HG03139 (cell line): ENCODE data around the gene ZNF454.

Experiments
- ATAC-seq: cut with Tn5 transposase; IDR thresholded peaks from one replicate; pipeline ENCODE4 v1.9.1; 2021; ENCODE audit not compliant: unreplicated experiment

The ZNF454 gene

DNA sequence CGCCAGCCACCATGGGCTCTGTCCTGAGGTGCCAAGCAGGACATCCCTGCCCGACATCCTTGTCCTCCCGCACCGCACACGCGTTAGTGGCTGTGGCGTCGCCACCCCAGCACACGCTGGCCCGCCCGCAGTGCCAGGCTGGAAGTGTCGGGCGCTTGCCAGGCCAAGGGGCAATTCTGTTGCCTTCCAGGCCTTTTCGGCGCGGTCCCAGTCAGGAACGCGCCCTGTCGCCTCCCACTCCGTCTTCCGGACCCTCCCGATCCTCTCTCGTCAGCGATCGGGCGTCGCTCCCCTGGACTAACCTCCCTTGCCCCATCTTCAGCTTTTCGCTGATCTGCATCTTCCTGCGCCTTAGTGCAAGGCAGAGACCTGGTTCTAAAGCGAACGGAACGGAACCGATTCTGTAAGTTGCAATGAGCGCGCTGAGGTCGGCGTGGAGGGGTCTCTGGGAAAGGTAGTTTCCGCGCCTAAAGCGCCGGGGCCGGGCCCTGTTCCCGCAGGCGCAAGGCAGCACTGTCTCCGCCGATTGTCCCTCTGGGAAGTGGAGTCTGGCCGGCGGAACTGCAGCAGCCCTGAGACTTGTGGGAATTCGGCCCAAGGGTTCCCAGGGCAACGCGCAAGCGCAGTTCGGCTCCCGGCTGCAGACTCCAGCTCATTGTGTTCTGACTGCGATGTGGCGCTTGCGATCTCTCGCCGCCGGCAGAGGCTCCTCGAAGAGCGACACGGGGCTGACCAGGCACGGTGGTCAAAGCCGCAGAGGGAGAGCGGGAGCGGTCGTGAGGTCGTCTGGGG lies at the start of gene ZNF454:
TSS of gene ZNF454 (plus strand) at position 630 of the 792 bp plus-strand sequence. CDS start 1,594 bp downstream, outside the sequence.
- no peak for ATAC-seq

- no peak for ATAC-seq
Observed at GRCh38 chr5:178895615-178896571, 45.1 kb upstream of the ZNF454 start, which contains the start of gene ZFP2. Gene ZFP2, plus strand, starts transcription at chr5:178895913. Its CDS starts 35,401 bp downstream, at chr5:178931314.

DNA sequence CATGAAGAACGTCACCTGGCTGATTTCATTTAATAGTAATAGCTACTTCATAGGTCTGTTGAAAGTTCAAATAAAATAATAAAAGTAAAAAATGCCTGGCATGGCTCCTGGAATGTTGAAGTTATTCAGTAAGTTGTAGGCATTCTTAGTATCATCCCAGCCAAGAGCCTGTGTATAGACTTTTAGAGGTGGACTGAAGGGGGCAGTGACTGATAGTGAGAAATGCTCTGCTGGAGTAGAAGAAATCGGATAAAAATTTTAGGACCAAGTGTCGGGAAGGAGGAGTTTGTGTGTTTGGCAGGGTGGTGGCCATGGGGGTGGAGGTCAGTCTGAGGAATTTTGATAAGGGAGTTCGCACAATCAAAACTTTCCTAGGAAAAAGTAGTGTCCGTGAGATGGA lies 41.7 kb upstream of the ZNF454 start:
- no peak for ATAC-seq

DNA sequence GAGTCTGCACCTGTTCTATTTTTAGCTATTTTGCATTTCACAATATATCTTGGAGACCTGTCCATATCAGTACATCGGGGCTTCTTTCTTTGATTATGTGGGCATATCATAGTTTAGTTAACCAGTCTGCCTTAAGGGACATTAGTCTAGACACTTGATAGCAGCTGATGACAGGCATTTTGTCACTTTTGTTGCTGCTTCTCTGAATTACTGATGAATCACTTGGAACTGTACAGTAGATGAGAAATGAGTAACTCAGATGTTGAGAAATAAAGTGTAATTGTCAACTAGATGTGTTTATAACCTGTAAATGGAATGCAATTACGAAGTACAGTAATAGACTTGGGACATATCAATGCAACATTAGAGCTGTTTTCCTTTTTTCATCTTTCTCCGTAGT lies 38.1 kb upstream of the ZNF454 start:
- ATAC-seq = no peak

DNA sequence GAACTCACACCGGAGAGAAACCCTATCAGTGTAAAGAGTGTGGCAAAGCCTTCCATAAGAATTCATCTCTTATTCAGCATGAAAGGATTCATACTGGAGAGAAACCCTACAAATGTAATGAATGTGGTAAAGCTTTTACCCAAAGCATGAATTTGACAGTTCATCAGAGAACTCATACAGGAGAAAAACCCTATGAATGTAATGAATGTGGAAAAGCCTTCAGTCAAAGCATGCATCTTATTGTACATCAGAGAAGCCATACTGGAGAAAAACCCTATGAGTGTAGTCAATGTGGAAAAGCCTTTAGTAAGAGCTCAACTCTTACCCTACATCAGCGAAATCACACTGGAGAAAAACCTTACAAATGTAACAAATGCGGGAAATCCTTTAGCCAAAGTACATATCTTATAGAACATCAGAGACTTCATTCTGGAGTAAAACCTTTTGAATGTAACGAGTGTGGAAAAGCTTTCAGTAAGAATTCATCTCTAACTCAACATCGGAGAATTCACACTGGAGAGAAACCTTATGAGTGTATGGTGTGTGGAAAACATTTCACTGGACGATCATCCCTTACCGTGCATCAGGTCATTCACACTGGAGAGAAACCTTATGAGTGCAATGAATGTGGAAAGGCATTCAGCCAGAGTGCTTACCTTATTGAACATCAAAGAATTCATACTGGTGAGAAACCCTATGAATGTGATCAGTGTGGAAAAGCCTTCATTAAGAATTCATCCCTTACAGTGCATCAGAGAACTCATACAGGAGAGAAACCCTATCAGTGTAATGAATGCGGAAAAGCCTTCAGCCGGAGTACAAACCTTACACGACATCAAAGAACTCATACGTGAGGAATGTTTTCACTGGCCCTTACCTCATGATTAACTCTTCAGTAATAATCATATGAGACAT lies 8.9 kb upstream of the ZNF454 start:
- ATAC-seq = no peak

DNA sequence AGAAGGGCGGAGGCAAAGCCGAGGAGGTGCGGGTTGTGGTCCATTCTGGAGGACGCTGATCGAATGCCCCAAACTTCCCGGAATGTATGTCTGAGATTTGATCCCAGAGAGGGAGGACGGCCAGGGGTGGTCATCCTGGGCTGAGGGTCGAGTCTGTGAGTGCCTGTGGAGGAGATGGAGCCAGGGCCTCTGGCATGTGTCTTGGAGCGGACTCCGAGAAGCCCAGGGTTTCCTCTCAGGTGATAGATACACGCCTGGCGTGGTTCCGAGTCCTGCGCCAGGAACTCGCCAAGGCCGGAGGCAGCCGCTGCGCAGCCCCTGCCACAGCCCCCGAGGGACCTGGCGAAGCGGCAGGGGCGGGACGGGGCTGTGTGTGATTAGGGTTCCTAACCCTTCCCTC lies 363 bp downstream of the ZNF454 start:
- ATAC-seq = no peak

DNA sequence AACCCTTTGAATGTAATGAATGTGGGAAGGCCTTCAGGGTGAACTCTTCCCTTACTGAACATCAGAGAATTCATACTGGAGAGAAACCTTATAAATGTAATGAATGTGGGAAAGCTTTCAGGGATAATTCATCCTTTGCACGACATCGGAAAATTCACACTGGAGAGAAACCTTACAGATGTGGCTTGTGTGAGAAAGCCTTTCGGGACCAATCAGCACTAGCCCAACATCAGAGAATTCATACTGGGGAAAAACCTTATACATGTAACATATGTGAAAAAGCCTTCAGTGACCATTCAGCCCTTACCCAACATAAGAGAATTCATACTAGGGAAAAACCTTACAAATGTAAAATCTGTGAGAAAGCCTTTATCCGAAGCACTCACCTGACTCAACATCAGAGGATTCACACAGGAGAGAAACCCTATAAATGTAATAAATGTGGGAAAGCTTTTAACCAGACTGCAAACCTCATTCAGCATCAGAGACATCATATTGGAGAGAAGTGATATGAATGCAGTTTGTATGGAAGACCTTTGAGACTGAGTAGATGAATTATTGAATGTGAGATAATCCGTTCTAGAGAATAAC lies 24.6 kb downstream of the ZNF454 start:
- no peak for ATAC-seq

DNA sequence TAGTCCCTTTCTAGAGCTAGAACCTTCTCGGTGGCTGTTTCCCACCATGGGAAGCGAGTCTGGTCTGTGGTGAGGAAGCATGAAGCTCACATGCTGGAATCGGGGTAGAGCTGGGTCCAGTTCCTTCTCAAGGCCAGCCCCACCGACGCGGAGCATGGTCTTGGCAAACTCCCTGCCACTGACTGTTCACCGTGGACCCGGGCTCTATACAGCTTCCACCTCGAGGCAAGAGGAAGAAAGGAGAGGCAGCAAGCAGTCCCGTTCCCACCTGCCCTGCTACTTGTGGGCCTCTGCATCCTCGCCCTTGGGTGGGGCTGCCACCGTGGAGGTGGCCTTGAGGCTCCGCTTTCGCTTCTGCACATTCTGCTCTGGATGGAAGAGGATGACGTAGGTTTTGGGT lies 40.4 kb downstream of the ZNF454 start:
- no peak for ATAC-seq

DNA sequence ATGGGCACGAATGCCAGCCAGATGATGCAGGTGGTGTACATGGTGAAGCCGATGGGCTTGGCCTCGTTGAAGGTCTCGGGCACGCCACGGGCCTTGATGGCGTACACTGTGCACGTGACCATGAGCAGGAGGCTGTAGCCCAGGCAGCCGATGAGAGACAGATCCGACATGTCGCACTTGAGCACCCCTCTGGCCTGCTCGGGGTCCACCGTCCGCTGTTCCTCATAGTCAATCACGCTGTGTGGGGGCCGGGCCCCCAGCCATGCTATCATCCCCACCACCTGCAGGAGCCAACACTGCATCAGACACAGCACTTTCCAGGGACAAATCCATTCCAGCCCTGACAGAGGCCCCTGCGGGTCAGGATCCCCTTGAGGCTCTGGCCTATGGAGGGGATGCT lies 41.9 kb downstream of the ZNF454 start:
- no peak for ATAC-seq

- no peak for ATAC-seq
Observed at GRCh38 chr5:178983728-178984127, 42.7 kb downstream of the ZNF454 start.

- no peak for ATAC-seq
Observed at GRCh38 chr5:178984145-178985072, 43.4 kb downstream of the ZNF454 start.

- no peak for ATAC-seq
Observed at GRCh38 chr5:178986326-178986960, 45.4 kb downstream of the ZNF454 start.

- no peak for ATAC-seq
Observed at GRCh38 chr5:178988436-178989220, 47.6 kb downstream of the ZNF454 start.

DNA sequence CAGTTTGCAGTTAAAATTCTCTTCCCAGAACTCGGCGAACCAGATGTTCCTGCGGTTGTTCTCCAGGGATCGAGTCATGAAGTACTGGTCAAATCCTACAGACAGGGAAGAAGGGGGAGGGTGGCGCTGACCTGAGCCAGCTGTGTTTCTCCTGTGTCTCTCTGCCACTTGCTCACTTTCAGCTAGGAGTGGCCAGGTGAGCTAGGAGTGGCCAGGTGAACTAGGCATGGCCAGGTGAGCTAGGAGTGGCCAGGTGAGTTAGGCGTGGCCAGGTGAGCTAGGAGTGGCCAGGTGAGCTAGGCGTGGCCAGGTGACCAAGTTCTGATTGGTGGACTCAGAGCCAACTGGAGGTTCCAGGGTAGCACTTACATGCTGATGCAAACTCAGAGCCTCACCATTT lies 48.3 kb downstream of the ZNF454 start:
- ATAC-seq = no peak

DNA sequence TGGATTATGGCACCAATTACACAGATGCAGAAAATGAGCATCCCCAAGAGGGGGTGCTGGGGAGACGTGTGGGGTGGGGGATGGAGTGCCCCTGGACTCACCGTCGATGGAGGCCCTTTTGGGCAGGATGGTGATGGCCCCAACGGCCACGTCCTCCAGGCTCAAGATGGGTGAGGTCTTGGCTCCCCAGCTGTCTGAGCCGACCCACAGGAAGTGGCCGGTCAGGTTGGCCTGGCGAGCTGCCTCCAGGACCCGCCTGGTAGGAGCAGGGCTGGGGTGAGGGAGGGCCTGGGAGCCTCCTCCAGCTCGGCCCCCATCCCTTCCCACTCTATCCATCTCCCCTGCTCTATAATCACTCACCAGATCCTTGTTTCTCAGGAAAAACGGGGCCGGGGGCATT lies 49.5 kb downstream of the ZNF454 start:
- ATAC-seq = no peak

DNA sequence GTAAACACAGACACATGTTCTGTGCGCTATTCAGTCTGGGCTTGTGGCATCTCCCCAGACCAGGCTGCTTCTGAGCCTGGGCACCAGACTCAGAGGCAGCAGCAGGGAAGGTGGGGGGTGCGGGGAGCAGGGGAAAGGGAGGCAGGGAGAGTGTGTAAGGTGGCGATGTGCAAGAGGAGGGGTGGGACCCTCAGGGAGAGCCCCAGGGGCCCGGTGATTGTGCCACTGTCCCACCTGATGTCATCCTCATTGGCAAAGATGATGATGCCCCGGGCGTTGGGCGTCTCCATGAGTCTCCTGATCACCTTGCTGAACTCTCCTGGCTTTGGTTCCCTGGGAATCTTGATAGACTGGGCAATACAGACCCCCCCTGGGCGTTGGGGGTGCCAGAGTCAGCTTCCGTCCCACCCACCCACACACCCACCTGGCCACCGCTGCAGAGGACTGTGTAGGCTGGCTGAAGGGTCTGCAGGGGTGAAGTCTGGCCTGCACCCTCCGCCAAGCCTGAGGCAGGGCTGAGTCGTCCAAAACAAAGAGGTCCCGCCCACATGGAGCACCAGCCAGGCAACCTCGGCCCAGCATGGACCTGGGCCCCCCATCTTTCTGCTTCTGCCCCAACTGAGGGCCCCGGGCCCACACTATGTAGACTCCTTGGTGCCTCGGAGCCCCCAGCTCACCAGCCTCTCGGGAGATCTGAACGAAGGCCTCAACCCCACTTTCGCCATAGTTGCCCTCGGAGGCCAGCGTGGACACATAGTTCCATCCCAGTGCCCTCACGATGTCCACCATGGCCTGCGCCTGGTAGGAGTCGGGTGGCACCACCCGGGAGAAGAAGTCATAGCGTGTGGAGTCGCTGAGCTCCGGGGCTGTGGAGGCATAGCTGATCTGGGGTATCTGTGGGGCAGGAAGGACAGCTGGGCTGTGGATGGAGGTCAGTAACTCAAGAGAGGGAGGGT lies 50.5 kb downstream of the ZNF454 start:
- no peak for ATAC-seq
